ENCODE measurements around the gene FBH1.
A peak's percentile ranks its signal among the peaks of the same experiment; 100 is the strongest.
"Not testable (repeated sequence)": the region's sequence is repeated elsewhere in the genome, so short reads cannot be mapped to it uniquely, and the experiment has no call there.

FBH1 gene

GRCh38 chr10:5960070-5960972, 70.3 kb downstream of the FBH1 start:
- DNase-seq: no peak

GRCh38 chr10:5960973-5961275, 70.9 kb downstream of the FBH1 start:
- DNase-seq: not testable (repeated sequence)

GRCh38 chr10:5961405-5962100, 71.5 kb downstream of the FBH1 start:
- no peak for DNase-seq

GRCh38 chr10:5962358-5962940, 72.4 kb downstream of the FBH1 start:
- not testable (repeated sequence) for DNase-seq

- no peak for DNase-seq
These were observed 73.0 kb downstream of the FBH1 start for GRCh38 chr10:5963071-5963470.

- no peak for DNase-seq
These were observed 73.5 kb downstream of the FBH1 start for GRCh38 chr10:5963591-5963990.

GRCh38 chr10:5964736-5965135, 74.7 kb downstream of the FBH1 start:
- no peak for DNase-seq

GRCh38 chr10:5965266-5965665, 75.2 kb downstream of the FBH1 start:
- DNase-seq: no peak

- no peak for DNase-seq
These were observed 78.1 kb downstream of the FBH1 start for GRCh38 chr10:5968037-5968680.

GRCh38 chr10:5968681-5969453, 78.8 kb downstream of the FBH1 start:
- no peak for DNase-seq

GRCh38 chr10:5970066-5970465, 80.0 kb downstream of the FBH1 start:
- no peak for DNase-seq

- DNase-seq: no peak
These were observed 80.5 kb downstream of the FBH1 start for GRCh38 chr10:5970527-5970926.

- DNase-seq: peak; percentile 17 to 33
These were observed 81.3 kb downstream of the FBH1 start for GRCh38 chr10:5971315-5971832.

GRCh38 chr10:5971886-5972285, 81.8 kb downstream of the FBH1 start:
- peak; percentile 6 to 8 for DNase-seq

GRCh38 chr10:5973069-5973468, 83.0 kb downstream of the FBH1 start:
- DNase-seq: no peak

GRCh38 chr10:5975641-5976473, 85.8 kb downstream of the FBH1 start:
- DNase-seq: peak; percentile 70 to 73

- peak; percentile 19 to 24 for DNase-seq
These were observed 86.7 kb downstream of the FBH1 start for GRCh38 chr10:5976512-5977470.

- DNase-seq: peak; percentile 54 to 60
These were observed 87.6 kb downstream of the FBH1 start, which contains the start of gene IL15RA for GRCh38 chr10:5977471-5978229. IL15RA (minus strand) TSS chr10:5977543; CDS start chr10:5977492, 51 bp downstream.

GRCh38 chr10:5978230-5978489, 88.1 kb downstream of the FBH1 start:
- DNase-seq: no peak

All from inflammatory macrophage (primary cell).